ENCODE results near the gene PPM1L. TPM values are rescaled to one million over a fixed set of nuclear protein-coding genes. Genes with fewer than 3 reads are reported as not detected.

The PPM1L gene
- total RNA-seq, 1 donor from 2014 or later = 13.5 TPM

GRCh38 chr3:161064413-161064812 is 308.4 kb downstream of the PPM1L start:
- intact Hi-C loops (cut with DNase I) = no loop called here
- H3K36me3 ChIP-seq = no peaks in the 10 kb centered on the region
- ATAC-seq (no peak), DNase-seq (no peak)
- no peaks in the 10 kb centered on the region for H3K9me3 ChIP-seq
- H3K4me3 ChIP-seq = no peak overlapping the region
- H3K4me1 ChIP-seq = peaks cover 2% of the 10 kb centered on the region
- H3K27ac ChIP-seq = no peak overlapping the region
- H3K27me3 ChIP-seq = no peaks in the 10 kb centered on the region
- TF ChIP-seq, protein P1, sequence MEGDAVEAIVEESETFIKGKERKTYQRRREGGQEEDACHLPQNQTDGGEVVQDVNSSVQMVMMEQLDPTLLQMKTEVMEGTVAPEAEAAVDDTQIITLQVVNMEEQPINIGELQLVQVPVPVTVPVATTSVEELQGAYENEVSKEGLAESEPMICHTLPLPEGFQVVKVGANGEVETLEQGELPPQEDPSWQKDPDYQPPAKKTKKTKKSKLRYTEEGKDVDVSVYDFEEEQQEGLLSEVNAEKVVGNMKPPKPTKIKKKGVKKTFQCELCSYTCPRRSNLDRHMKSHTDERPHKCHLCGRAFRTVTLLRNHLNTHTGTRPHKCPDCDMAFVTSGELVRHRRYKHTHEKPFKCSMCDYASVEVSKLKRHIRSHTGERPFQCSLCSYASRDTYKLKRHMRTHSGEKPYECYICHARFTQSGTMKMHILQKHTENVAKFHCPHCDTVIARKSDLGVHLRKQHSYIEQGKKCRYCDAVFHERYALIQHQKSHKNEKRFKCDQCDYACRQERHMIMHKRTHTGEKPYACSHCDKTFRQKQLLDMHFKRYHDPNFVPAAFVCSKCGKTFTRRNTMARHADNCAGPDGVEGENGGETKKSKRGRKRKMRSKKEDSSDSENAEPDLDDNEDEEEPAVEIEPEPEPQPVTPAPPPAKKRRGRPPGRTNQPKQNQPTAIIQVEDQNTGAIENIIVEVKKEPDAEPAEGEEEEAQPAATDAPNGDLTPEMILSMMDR (IDR thresholded peaks at IDR 0.05) = no peak

DNA sequence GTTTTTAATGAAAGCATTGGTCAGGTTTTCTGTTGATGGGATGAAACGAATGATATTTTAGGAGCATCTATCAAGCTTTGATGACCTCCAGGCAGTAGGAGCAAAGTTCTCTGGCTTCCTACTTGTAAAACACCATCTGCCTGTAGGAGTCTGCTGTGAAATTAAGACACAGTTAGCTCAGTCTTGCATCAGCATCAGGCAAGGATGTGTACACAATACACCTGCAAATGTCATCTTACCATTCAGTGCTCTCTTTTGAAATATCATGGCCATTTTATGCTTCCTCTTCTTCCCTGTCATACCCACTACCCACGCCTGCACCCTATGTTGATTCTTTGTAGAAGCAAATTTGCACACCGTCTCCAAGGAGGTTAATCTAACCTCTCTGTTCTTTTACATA is 310.9 kb downstream of the PPM1L start:
- no peak for ATAC-seq
- intact Hi-C loops (cut with DNase I) = no loop called here
- TF ChIP-seq, protein P1 (IDR thresholded peaks at IDR 0.05) = no peak

GRCh38 chr3:161067335-161067734 is 311.3 kb downstream of the PPM1L start:
- intact Hi-C loops (cut with DNase I) = no loop called here
- Histone ChIP-seq H3K9me3 (no peaks in the 10 kb centered on the region), H3K27ac (no peak overlapping the region), H3K4me3 (no peak overlapping the region), H3K27me3 (no peaks in the 10 kb centered on the region), H3K36me3 (no peaks in the 10 kb centered on the region), H3K4me1 (peaks cover 5% of the 10 kb centered on the region)
- TF ChIP-seq, protein P1 (IDR thresholded peaks at IDR 0.05) = no peak
- no peak for ATAC-seq
- no peak for DNase-seq

More for the DNA sequence above, 310.9 kb downstream of the PPM1L start:
- no peaks in the 10 kb centered on the region for H3K27me3 ChIP-seq
- no peak for DNase-seq
- H3K4me3 ChIP-seq = no peak overlapping the region
- no peaks in the 10 kb centered on the region for H3K9me3 ChIP-seq
- H3K36me3 ChIP-seq = no peaks in the 10 kb centered on the region
- no peak overlapping the region for H3K27ac ChIP-seq
- H3K4me1 ChIP-seq = peaks cover 5% of the 10 kb centered on the region

- H3K27ac ChIP-seq = no peak overlapping the region
- no peaks in the 10 kb centered on the region for H3K27me3 ChIP-seq
- intact Hi-C loops (cut with DNase I) = no loop called here
- ATAC-seq (peak; percentile 89), DNase-seq (no peak)
- no peaks in the 10 kb centered on the region for H3K9me3 ChIP-seq
- TF ChIP-seq, protein P1 (IDR thresholded peaks at IDR 0.05) = no peak
- no peak overlapping the region for H3K4me3 ChIP-seq
- peaks cover 5% of the 10 kb centered on the region for H3K4me1 ChIP-seq
- H3K36me3 ChIP-seq = no peaks in the 10 kb centered on the region
These were observed 313.6 kb downstream of the PPM1L start for GRCh38 chr3:161069511-161070251.

DNA sequence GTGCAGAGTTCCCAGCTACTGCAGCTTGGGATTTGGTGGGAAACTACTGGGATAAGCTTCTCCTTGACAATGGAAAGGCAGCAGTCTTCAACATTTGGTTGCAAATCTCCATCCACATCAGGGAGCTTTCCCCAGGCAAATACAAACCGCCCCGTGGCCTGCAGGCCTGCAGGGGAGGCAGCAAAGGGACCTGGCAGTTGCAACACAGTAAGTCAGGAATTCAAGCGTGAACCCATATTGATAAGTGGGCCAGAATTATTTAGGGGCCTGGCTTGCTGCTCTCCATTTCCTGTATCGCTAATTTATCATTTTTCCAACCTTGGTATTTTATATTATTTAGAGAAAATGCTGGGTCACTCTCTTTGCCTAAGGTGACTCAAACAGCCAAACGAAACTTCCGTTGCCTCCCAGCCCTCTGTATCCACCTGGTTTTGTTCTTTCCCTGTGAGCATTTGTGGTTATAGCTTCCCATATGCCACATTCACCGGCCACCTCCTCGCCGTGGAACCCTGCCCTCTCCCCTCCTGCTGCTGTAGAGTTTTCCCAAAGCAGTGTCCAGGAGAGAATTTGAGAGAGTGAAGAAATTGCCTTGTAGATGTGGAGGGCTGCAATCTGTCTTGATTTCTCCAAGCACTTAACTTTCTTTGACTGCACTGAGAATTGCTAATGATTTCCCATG is 314.4 kb downstream of the PPM1L start:
- no peaks in the 10 kb centered on the region for H3K36me3 ChIP-seq
- intact Hi-C loops (cut with DNase I) = no loop called here
- ATAC-seq = no peak
- no peak overlapping the region for H3K4me3 ChIP-seq
- H3K4me1 ChIP-seq = peaks cover 5% of the 10 kb centered on the region
- no peaks in the 10 kb centered on the region for H3K27me3 ChIP-seq
- no peak overlapping the region for H3K27ac ChIP-seq
- no peak for DNase-seq
- H3K9me3 ChIP-seq = no peaks in the 10 kb centered on the region
- TF ChIP-seq, protein P1 (IDR thresholded peaks at IDR 0.05) = no peak

Data from upper lobe of right lung (tissue), 1 donor.